HEK293T (cell line): ENCODE data around the gene IGF2BP3.

Source experiments
- CTCF ChIA-PET: fragments of 350-600 bp; formaldehyde crosslinking; extraction: SDS; loops from one replicate; lab custom pipeline; 2021; ENCODE audit warnings: antibody characterized with exemption, inconsistent platforms; lab: Yijun Ruan, JAX
- POLR2A ChIA-PET: fragments of 350-600 bp; formaldehyde crosslinking; extraction: SDS; loops from one replicate; lab custom pipeline; 2020; ENCODE audit warnings: antibody characterized with exemption, inconsistent platforms; lab: Yijun Ruan, JAX
- DNase-seq: peaks from one replicate; pipeline ENCODE4 v3.0.0; 2012; ENCODE audit warnings: mixed read lengths; ENCODE audit errors: extremely low spot score
- ARNT ChIP-seq: fragments of 450-650 bp; IDR thresholded peaks from 2 replicates; pipeline ENCODE4 v1.6.1; 2017; ENCODE audit warnings: mild to moderate bottlenecking
- BHLHE40 ChIP-seq: fragments of 450-650 bp; IDR thresholded peaks from 2 replicates; pipeline ENCODE4 v1.6.1; 2016; ENCODE audit warnings: mild to moderate bottlenecking, moderate library complexity, borderline replicate concordance
- CTBP1 ChIP-seq: fragments of 450-650 bp; IDR thresholded peaks from 2 replicates; pipeline ENCODE4 v1.6.1; 2016; ENCODE audit warnings: borderline replicate concordance
- ELF4 ChIP-seq: fragments of 450-650 bp; IDR thresholded peaks from 2 replicates; pipeline ENCODE4 v1.6.1; 2017; ENCODE audit warnings: antibody characterized with exemption
- FOXA1 ChIP-seq: fragments of 450-650 bp; IDR thresholded peaks from 2 replicates; pipeline ENCODE4 v1.6.1; 2016; ENCODE audit warnings: mild to moderate bottlenecking
- FOXK2 ChIP-seq: fragments of 450-650 bp; IDR thresholded peaks from 2 replicates; pipeline ENCODE4 v1.6.1; 2016; ENCODE audit warnings: mild to moderate bottlenecking
- FOXM1 ChIP-seq: fragments of 450-650 bp; IDR thresholded peaks from 2 replicates; pipeline ENCODE4 v1.6.1; 2017; ENCODE audit warnings: mild to moderate bottlenecking, borderline replicate concordance
- HDGF ChIP-seq: fragments of 450-650 bp; IDR thresholded peaks from 2 replicates; pipeline ENCODE4 v1.6.1; 2017; ENCODE audit warnings: antibody characterized with exemption, borderline replicate concordance
- L3MBTL2 ChIP-seq: fragments of 450-650 bp; conservative IDR thresholded peaks from 2 replicates; pipeline ENCODE4 v1.6.1; 2016; ENCODE audit warnings: mild to moderate bottlenecking
- LEF1 ChIP-seq: fragments of 450-650 bp; IDR thresholded peaks from 2 replicates; pipeline ENCODE4 v1.6.1; 2017; ENCODE audit warnings: mild to moderate bottlenecking, borderline replicate concordance
- NFRKB ChIP-seq: fragments of 450-650 bp; IDR thresholded peaks from 2 replicates; pipeline ENCODE4 v1.6.1; 2016; ENCODE audit warnings: mild to moderate bottlenecking, moderate library complexity
- PKNOX1 ChIP-seq: fragments of 450-650 bp; IDR thresholded peaks from 2 replicates; pipeline ENCODE4 v1.6.1; 2016
- SP1 ChIP-seq: fragments of 450-650 bp; IDR thresholded peaks from 2 replicates; pipeline ENCODE4 v1.6.1; 2017
- SUZ12 ChIP-seq: fragments of 450-650 bp; IDR thresholded peaks from 2 replicates; pipeline ENCODE4 v1.6.1; 2016; ENCODE audit warnings: mild to moderate bottlenecking
- TARDBP ChIP-seq: fragments of 450-650 bp; IDR thresholded peaks from 2 replicates; pipeline ENCODE4 v1.6.1; 2016
- ZNF384 ChIP-seq: fragments of 450-650 bp; IDR thresholded peaks from 2 replicates; pipeline ENCODE4 v1.6.1; 2016

Gene IGF2BP3

GRCh38 chr7:23450518-23450917, 19.8 kb downstream of the IGF2BP3 start:
- ChIA-PET POLR2A (no interaction called here), CTCF (no interaction called here)
- no peak for DNase-seq
- TF ChIP-seq TARDBP (no peak), FOXK2 (no peak), ZNF384 (no peak), NFRKB (no peak), SP1 (no peak), ARNT (no peak), ELF4 (no peak), FOXM1 (no peak), CTBP1 (no peak), L3MBTL2 (no peak), LEF1 (no peak), PKNOX1 (no peak), FOXA1 (no peak), HDGF (no peak), SUZ12 (no peak), BHLHE40 (no peak)

- TF ChIP-seq FOXK2 (no peak), ARNT (no peak), ZNF384 (no peak), FOXA1 (no peak), SP1 (no peak), L3MBTL2 (no peak), BHLHE40 (no peak), NFRKB (no peak), FOXM1 (no peak), LEF1 (no peak), TARDBP (no peak)
- no peak for DNase-seq
- CTCF ChIA-PET, result no interaction called here
- POLR2A ChIA-PET, result no interaction called here
These were observed 20.4 kb downstream of the IGF2BP3 start for GRCh38 chr7:23449941-23450340.

- CTCF ChIA-PET, result interaction anchor here (0.8 kb wide), 1 partner anchor 162 kb away, joined by 3 read pairs; no protein-coding TSS in a partner anchor
These were observed 25.0 kb downstream of the IGF2BP3 start for GRCh38 chr7:23445326-23445725.

GRCh38 chr7:23443974-23444373, 26.3 kb downstream of the IGF2BP3 start:
- ChIA-PET CTCF (interaction anchor here (0.7 to 1.0 kb wide), 2 partner anchors 11 to 237 kb away, joined by 3 to 5 read pairs; no protein-coding TSS in a partner anchor), POLR2A (no interaction called here)
- DNase-seq, result no peak
- TF ChIP-seq PKNOX1 (no peak), FOXK2 (no peak), LEF1 (no peak), HDGF (no peak), TARDBP (no peak), FOXA1 (no peak), SP1 (no peak), NFRKB (no peak), CTBP1 (no peak), ZNF384 (no peak), SUZ12 (no peak), L3MBTL2 (no peak), BHLHE40 (no peak), ARNT (no peak), FOXM1 (no peak), ELF4 (no peak)

More at GRCh38 chr7:23445326-23445725, 25.0 kb downstream of the IGF2BP3 start:
- no peak for DNase-seq
- TF ChIP-seq NFRKB, result no peak
- TF ChIP-seq ARNT, result no peak
- no peak for TF ChIP-seq ELF4
- TF ChIP-seq L3MBTL2, result no peak
- no peak for TF ChIP-seq FOXK2
- POLR2A ChIA-PET, result interaction anchor here (0.6 kb wide), 1 partner anchor 90 kb away, joined by 4 read pairs; no protein-coding TSS in a partner anchor

- CTCF ChIA-PET, result interaction anchor here (0.6 kb wide), 1 partner anchor 25 kb away, joined by 3 read pairs; no protein-coding TSS in a partner anchor
- POLR2A ChIA-PET, result no interaction called here
- TF ChIP-seq TARDBP (no peak), BHLHE40 (no peak), SUZ12 (no peak), SP1 (no peak), FOXA1 (no peak), ZNF384 (no peak), CTBP1 (no peak), PKNOX1 (no peak), FOXK2 (no peak), NFRKB (no peak), FOXM1 (no peak), LEF1 (no peak), L3MBTL2 (no peak), ELF4 (no peak), ARNT (no peak), HDGF (no peak)
- no peak for DNase-seq
These were observed 32.1 kb downstream of the IGF2BP3 start for GRCh38 chr7:23438171-23438570.

- TF ChIP-seq SUZ12 (no peak), TARDBP (no peak), ELF4 (no peak), NFRKB (no peak), HDGF (no peak), BHLHE40 (no peak), ARNT (no peak), ZNF384 (no peak), FOXM1 (no peak), L3MBTL2 (no peak), FOXK2 (no peak), FOXA1 (no peak), LEF1 (no peak), CTBP1 (no peak), SP1 (no peak), PKNOX1 (no peak)
- CTCF ChIA-PET, result interaction anchor here (0.6 to 0.9 kb wide), 2 partner anchors 27 to 311 kb away, joined by 4 read pairs; no protein-coding TSS in a partner anchor
- DNase-seq, result no peak
- POLR2A ChIA-PET, result no interaction called here
These were observed 36.0 kb downstream of the IGF2BP3 start for GRCh38 chr7:23434147-23434917.
